WTC11 (cell line): ENCODE measurements around the gene STK35.

Experiments
- ATF3 ChIP-seq: sonication (generic); formaldehyde crosslinking; conservative IDR thresholded peaks from 2 replicates; pipeline ENCODE4 v1.8.1; 2022; ENCODE audit warnings: mild to moderate bottlenecking, missing genetic modification reagents
- ATF6 ChIP-seq: sonication (generic); formaldehyde crosslinking; IDR thresholded peaks from 2 replicates; pipeline ENCODE4 v1.8.1; 2023; ENCODE audit warnings: mild to moderate bottlenecking, missing genetic modification reagents
- EMX1 ChIP-seq: fragments of 250-450 bp; sonication (Bioruptor Pico); IDR thresholded peaks from 2 replicates; pipeline ENCODE4 v1.8.0; 2021; ENCODE audit warnings: mild to moderate bottlenecking
- GTF2I ChIP-seq: fragments of 250-450 bp; sonication (Bioruptor Pico); conservative IDR thresholded peaks from 2 replicates; pipeline ENCODE4 v1.4.0; 2021; ENCODE audit warnings: mild to moderate bottlenecking
- NFE2L1 ChIP-seq: sonication (generic); formaldehyde crosslinking; IDR thresholded peaks from 2 replicates; pipeline ENCODE4 v1.8.1; 2023; ENCODE audit warnings: missing genetic modification reagents
- SMAD4 ChIP-seq: sonication (generic); formaldehyde crosslinking; IDR thresholded peaks from 2 replicates; pipeline ENCODE4 v1.8.0; 2022; ENCODE audit warnings: mild to moderate bottlenecking, missing genetic modification reagents
- USF1 ChIP-seq: sonication (generic); formaldehyde crosslinking; IDR thresholded peaks from 2 replicates; pipeline ENCODE4 v1.8.0; 2022; ENCODE audit warnings: mild to moderate bottlenecking, missing genetic modification reagents
- ZNF281 ChIP-seq: sonication (generic); formaldehyde crosslinking; IDR thresholded peaks from 2 replicates; pipeline ENCODE4 v1.8.0; 2023; ENCODE audit warnings: mild to moderate bottlenecking, missing genetic modification reagents
- TF ChIP-seq, protein P1 (sequence below): fragments of 200-600 bp; IDR thresholded peaks from 2 replicates; pipeline ENCODE4 v1.8.0; 2022; ENCODE audit warnings: antibody characterized with exemption
- TF ChIP-seq, protein P2 (sequence below): fragments of 250-450 bp; sonication (Bioruptor Pico); conservative IDR thresholded peaks from 2 replicates; pipeline ENCODE4 v1.9.0; 2021; ENCODE audit warnings: mild to moderate bottlenecking
- TF ChIP-seq, protein P3 (sequence below): sonication (generic); formaldehyde crosslinking; IDR thresholded peaks from 2 replicates; pipeline ENCODE4 v1.8.0; 2022; ENCODE audit warnings: mild to moderate bottlenecking, missing genetic modification reagents
- TF ChIP-seq, protein P4 (sequence below): sonication (generic); formaldehyde crosslinking; IDR thresholded peaks from 2 replicates; pipeline ENCODE4 v1.8.0; 2023; ENCODE audit warnings: missing genetic modification reagents
- TF ChIP-seq, protein P5 (sequence below): sonication (generic); formaldehyde crosslinking; IDR thresholded peaks from 2 replicates; pipeline ENCODE4 v1.8.1; 2023; ENCODE audit warnings: mild to moderate bottlenecking, missing genetic modification reagents, moderate library complexity

DNA sequence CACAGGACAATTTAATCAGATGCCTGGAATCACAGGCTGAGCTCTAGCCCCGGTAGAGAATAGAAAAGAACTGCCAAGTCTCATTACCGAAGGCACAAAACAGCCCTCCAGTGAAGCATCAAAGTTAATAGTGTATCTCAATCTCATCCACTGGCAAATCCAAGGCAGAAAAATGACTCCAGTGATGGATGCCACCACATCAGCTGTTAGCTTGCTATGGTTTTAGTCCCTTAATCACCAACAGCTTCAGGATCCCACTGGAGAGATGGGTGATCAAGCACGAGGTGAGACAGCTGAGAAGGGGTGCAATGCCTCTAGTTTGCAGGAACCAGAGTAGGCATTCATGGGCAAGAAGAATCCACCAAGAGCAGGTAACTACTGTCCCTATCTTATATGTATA is 81.8 kb downstream of the STK35 start:
- TF ChIP-seq ATF3 (CRISPR knock-in tag) (no peak), ATF6 (no peak), NFE2L1 (CRISPR knock-in tag) (no peak), SMAD4 (CRISPR knock-in tag) (no peak), GTF2I (no peak), ZNF281 (CRISPR knock-in tag) (no peak), EMX1 (CRISPR knock-in tag) (no peak), USF1 (no peak)
- TF ChIP-seq, protein P1, sequence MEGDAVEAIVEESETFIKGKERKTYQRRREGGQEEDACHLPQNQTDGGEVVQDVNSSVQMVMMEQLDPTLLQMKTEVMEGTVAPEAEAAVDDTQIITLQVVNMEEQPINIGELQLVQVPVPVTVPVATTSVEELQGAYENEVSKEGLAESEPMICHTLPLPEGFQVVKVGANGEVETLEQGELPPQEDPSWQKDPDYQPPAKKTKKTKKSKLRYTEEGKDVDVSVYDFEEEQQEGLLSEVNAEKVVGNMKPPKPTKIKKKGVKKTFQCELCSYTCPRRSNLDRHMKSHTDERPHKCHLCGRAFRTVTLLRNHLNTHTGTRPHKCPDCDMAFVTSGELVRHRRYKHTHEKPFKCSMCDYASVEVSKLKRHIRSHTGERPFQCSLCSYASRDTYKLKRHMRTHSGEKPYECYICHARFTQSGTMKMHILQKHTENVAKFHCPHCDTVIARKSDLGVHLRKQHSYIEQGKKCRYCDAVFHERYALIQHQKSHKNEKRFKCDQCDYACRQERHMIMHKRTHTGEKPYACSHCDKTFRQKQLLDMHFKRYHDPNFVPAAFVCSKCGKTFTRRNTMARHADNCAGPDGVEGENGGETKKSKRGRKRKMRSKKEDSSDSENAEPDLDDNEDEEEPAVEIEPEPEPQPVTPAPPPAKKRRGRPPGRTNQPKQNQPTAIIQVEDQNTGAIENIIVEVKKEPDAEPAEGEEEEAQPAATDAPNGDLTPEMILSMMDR: no peak
- TF ChIP-seq, protein P2, sequence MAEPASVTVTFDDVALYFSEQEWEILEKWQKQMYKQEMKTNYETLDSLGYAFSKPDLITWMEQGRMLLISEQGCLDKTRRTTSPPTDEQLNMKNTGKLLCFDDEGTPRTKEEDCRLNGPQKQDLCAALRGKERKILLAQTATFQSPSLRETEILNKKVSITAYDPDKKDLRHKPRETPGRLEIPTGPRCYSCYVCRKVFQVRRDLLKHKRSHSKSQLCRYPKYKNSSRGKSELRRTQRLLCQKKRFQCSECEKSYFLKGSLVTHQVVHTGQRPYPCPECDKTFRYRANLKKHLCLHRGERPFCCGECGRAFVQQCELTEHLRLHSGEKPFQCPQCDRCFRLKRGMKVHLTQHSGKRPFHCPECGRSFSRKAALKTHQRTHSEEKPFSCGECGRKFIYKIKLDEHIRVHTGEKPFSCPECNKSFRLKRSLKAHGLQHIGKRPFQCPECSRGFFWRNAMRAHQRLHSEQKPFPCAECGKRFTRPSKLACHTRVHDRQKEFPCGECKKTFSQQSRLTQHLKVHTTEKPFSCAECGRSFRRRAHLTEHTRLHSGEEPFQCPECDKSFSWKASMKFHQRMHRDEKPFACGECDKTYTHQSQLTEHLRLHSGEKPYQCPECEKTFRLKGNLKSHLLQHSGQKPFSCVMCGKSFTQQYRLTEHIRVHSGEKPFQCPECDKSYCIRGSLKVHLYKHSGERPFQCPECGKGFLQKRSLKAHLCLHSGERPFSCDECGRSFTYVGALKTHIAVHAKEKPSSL (CRISPR knock-in tag): no peak
- TF ChIP-seq, protein P3, sequence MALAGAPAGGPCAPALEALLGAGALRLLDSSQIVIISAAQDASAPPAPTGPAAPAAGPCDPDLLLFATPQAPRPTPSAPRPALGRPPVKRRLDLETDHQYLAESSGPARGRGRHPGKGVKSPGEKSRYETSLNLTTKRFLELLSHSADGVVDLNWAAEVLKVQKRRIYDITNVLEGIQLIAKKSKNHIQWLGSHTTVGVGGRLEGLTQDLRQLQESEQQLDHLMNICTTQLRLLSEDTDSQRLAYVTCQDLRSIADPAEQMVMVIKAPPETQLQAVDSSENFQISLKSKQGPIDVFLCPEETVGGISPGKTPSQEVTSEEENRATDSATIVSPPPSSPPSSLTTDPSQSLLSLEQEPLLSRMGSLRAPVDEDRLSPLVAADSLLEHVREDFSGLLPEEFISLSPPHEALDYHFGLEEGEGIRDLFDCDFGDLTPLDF: no peak
- TF ChIP-seq, protein P4, sequence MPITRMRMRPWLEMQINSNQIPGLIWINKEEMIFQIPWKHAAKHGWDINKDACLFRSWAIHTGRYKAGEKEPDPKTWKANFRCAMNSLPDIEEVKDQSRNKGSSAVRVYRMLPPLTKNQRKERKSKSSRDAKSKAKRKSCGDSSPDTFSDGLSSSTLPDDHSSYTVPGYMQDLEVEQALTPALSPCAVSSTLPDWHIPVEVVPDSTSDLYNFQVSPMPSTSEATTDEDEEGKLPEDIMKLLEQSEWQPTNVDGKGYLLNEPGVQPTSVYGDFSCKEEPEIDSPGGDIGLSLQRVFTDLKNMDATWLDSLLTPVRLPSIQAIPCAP: no peak
- TF ChIP-seq, protein P5, sequence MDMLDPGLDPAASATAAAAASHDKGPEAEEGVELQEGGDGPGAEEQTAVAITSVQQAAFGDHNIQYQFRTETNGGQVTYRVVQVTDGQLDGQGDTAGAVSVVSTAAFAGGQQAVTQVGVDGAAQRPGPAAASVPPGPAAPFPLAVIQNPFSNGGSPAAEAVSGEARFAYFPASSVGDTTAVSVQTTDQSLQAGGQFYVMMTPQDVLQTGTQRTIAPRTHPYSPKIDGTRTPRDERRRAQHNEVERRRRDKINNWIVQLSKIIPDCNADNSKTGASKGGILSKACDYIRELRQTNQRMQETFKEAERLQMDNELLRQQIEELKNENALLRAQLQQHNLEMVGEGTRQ: no peak
